Natural killer cell (primary cell): ENCODE measurements around the gene NFIB. TPM values are rescaled to one million over a fixed set of nuclear protein-coding genes. Genes with fewer than 3 reads are reported as not detected.

Source experiments
- ATAC-seq, 3 donors: fragments of 150-1000 bp in 2 of 3; fragments of 200-7000 bp in 1 of 3; cut with Tn5 transposase; 1 replicate in 1 of 3; 2 replicates in 2 of 3; pipeline ENCODE4 v1.10.0; 2021; ENCODE audit warnings: mild to moderate bottlenecking in 2 of 3, moderate library complexity in 2 of 3
- DNase-seq, 2 donors: peaks; one replicate each; pipeline versions ENCODE4 v3.0.0 to v3.0.0-alpha.2; 2013 to 2021; ENCODE audit warnings: mixed read lengths in 1 of 2
- H3K27ac ChIP-seq: one replicate; pipeline ENCODE4 v1.5.1; 2013; ENCODE audit warnings: mild to moderate bottlenecking, low read length
- H3K27me3 ChIP-seq: one replicate; pipeline ENCODE4 v1.6.1; 2013; ENCODE audit warnings: low read length; ENCODE audit not compliant: control insufficient read depth, insufficient read depth
- H3K36me3 ChIP-seq: one replicate; pipeline ENCODE4 v1.6.1; 2013; ENCODE audit warnings: low read length; ENCODE audit not compliant: control insufficient read depth, insufficient read depth
- H3K4me1 ChIP-seq: one replicate; pipeline ENCODE4 v1.6.1; 2013; ENCODE audit warnings: low read length; ENCODE audit not compliant: control insufficient read depth, insufficient read depth
- H3K4me3 ChIP-seq: one replicate; pipeline ENCODE4 v1.5.1; 2013; ENCODE audit warnings: low read length
- H3K9me3 ChIP-seq: one replicate; pipeline ENCODE4 v1.6.1; 2013; ENCODE audit warnings: low read length; ENCODE audit not compliant: control insufficient read depth, insufficient read depth
- H3K27ac Mint-ChIP-seq, 2 donors: one replicate each; pipeline ENCODE4 v1.8.0; 2022; ENCODE audit warnings: mild to moderate bottlenecking in 2 of 2, mixed read lengths in 2 of 2, moderate library complexity in 1 of 2
- H3K27me3 Mint-ChIP-seq, 2 donors: one replicate each; pipeline ENCODE4 v1.8.0; 2022; ENCODE audit warnings: low read depth in 2 of 2, mixed read lengths in 2 of 2
- H3K36me3 Mint-ChIP-seq: one replicate; pipeline ENCODE4 v1.8.0; 2022; ENCODE audit warnings: mixed read lengths
- H3K4me1 Mint-ChIP-seq, 2 donors: one replicate each; pipeline ENCODE4 v1.8.0; 2022; ENCODE audit warnings: mixed read lengths in 2 of 2
- H3K4me3 Mint-ChIP-seq: one replicate; pipeline ENCODE4 v1.8.0; 2022; ENCODE audit warnings: mild to moderate bottlenecking, moderate library complexity, mixed read lengths
- H3K9me3 Mint-ChIP-seq, 2 donors: one replicate each; pipeline ENCODE4 v1.8.0; 2022; ENCODE audit warnings: mixed read lengths in 2 of 2
- WGBS: methylation state at CpG from one replicate; pipeline ENCODE4 v1.1.7; 2013; ENCODE audit warnings: missing lambda C conversion rate; ENCODE audit not compliant: insufficient coverage; 5-methylcytosine and 5-hydroxymethylcytosine counted together
- intact Hi-C: fragments of 100-400 bp; cut with micrococcal nuclease; formaldehyde crosslinking; loops from one replicate; pipeline ENCODE4 v1.14.2; 2022
- total RNA-seq, 4 donors: library from RNA; stranded (reverse); fragments of 120-200 nt in 1 of 4; gene quantifications; one replicate each; pipeline versions ENCODE4 v1.2.3 to v1.2.4, GENCODE V29; 2013 to 2022
- TF ChIP-seq, protein P1 (sequence below): fragments of 200-600 bp; IDR thresholded peaks from one replicate; pipeline ENCODE4 v1.8.0; 2022; ENCODE audit warnings: antibody characterized with exemption

Gene NFIB
- total RNA-seq, 3 donors from 2014 or later (not counting 1 experiment from before 2014, with no cell fraction given), result 0.20 to 0.21 TPM; not detected in 1

DNA sequence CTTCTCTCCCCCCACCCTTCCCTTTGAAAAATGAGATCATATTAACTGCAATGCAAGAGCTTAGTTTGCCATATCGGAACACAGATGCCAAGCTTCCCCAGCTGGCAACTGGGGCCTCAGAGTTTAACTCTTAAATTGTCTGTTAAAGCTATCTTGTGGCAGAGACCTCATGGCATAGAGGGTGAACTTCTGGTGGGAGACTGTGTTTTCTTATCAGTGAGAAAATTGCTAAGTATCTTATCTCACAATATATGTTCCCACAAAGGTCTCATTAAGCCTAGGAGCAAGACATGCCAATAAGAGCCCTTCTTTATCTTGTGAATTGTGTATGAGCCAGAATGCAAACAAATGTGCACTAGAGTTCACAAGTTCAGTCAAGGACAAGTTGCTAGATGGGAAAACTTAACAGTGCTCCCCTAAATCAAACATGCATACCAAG, 12.3 kb downstream of the NFIB start:
- WGBS, result 67% methylated on average over 1 of the region's 1 CpG
- intact Hi-C loops, result no loop called here

DNA sequence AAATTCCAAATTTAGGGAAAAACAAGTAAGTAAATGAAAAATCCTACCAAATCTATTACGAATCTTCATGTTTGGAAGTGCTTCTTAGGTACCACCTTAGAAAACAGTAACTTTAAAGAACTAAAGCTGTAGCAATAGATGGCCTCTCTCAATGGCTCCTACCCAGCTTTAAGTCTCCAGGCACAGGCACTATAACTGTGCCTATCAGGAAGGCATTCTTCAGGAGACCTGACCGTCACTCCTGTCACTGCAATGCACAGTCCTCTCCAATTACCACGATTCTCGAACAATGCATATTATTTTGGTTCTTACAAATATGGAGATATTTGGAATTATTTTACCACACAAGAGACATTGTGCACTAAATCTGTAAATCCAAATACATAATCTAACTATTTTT, 12.9 kb downstream of the NFIB start:
- H3K27me3 Mint-ChIP-seq, result peaks cover 10 to 35% of the 10 kb centered on the region in 2 donors

More for the DNA sequence above, 12.3 kb downstream of the NFIB start:
- H3K27me3 Mint-ChIP-seq, result peaks cover 10 to 35% of the 10 kb centered on the region in 2 donors
- no peaks in the 10 kb centered on the region for H3K36me3 Mint-ChIP-seq
- Histone ChIP-seq H3K27ac (no peak overlapping the region), H3K36me3 (no peaks in the 10 kb centered on the region), H3K9me3 (no peaks in the 10 kb centered on the region), H3K4me3 (no peak overlapping the region), H3K27me3 (peaks cover 3% of the 10 kb centered on the region), H3K4me1 (no peaks in the 10 kb centered on the region)
- H3K9me3 Mint-ChIP-seq, result no peaks in the 10 kb centered on the region
- H3K4me3 Mint-ChIP-seq, result no peak overlapping the region
- no peak overlapping the region for H3K27ac Mint-ChIP-seq
- ATAC-seq (no peak), DNase-seq (no peak)
- no peaks in the 10 kb centered on the region for H3K4me1 Mint-ChIP-seq
- TF ChIP-seq, protein P1, sequence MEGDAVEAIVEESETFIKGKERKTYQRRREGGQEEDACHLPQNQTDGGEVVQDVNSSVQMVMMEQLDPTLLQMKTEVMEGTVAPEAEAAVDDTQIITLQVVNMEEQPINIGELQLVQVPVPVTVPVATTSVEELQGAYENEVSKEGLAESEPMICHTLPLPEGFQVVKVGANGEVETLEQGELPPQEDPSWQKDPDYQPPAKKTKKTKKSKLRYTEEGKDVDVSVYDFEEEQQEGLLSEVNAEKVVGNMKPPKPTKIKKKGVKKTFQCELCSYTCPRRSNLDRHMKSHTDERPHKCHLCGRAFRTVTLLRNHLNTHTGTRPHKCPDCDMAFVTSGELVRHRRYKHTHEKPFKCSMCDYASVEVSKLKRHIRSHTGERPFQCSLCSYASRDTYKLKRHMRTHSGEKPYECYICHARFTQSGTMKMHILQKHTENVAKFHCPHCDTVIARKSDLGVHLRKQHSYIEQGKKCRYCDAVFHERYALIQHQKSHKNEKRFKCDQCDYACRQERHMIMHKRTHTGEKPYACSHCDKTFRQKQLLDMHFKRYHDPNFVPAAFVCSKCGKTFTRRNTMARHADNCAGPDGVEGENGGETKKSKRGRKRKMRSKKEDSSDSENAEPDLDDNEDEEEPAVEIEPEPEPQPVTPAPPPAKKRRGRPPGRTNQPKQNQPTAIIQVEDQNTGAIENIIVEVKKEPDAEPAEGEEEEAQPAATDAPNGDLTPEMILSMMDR, result no peak

DNA sequence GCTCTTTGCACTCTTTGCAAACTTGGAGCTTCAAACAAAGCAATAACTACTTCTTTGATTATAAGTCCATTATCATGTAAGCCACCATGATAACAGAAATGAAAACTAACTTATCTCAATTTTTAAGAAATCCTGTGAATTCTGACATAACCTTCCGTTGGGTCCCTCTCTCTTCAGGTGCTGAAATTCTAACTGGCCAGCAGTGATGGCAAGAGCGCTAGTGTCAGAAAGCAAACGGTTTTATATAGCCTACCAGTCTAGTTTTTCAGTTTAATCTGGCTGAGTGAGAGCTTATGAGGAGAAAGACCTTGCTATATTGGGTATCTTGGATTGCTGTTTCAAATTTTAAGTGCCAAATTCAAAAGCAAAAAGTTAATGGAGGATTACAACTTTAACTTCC, 13.4 kb downstream of the NFIB start:
- Mint-ChIP-seq H3K27me3 (peaks cover 10 to 33% of the 10 kb centered on the region in 2 donors), H3K27ac (no peak overlapping the region), H3K4me3 (no peak overlapping the region), H3K4me1 (no peaks in the 10 kb centered on the region), H3K9me3 (no peaks in the 10 kb centered on the region), H3K36me3 (no peaks in the 10 kb centered on the region)
- TF ChIP-seq, protein P1, result no peak
- no peaks in the 10 kb centered on the region for H3K36me3 ChIP-seq
- no peak overlapping the region for H3K4me3 ChIP-seq
- 81% methylated on average over 3 of the region's 3 CpGs for WGBS
- H3K4me1 ChIP-seq, result no peaks in the 10 kb centered on the region
- ATAC-seq, result no peak
- no peak for DNase-seq
- intact Hi-C loops, result no loop called here
- H3K9me3 ChIP-seq, result no peaks in the 10 kb centered on the region
- no peak overlapping the region for H3K27ac ChIP-seq
- peaks cover 3% of the 10 kb centered on the region for H3K27me3 ChIP-seq

More for the DNA sequence above, 12.9 kb downstream of the NFIB start:
- H3K4me1 Mint-ChIP-seq, result no peaks in the 10 kb centered on the region
- Histone ChIP-seq H3K4me1 (no peaks in the 10 kb centered on the region), H3K9me3 (no peaks in the 10 kb centered on the region), H3K36me3 (no peaks in the 10 kb centered on the region), H3K27me3 (peaks cover 3% of the 10 kb centered on the region), H3K27ac (no peak overlapping the region), H3K4me3 (no peak overlapping the region)
- no peaks in the 10 kb centered on the region for H3K9me3 Mint-ChIP-seq
- intact Hi-C loops, result no loop called here
- no peak overlapping the region for H3K27ac Mint-ChIP-seq
- ATAC-seq (no peak), DNase-seq (no peak)
- H3K36me3 Mint-ChIP-seq, result no peaks in the 10 kb centered on the region
- TF ChIP-seq, protein P1, result no peak
- 86% methylated on average over 1 of the region's 4 CpGs for WGBS
- no peak overlapping the region for H3K4me3 Mint-ChIP-seq

DNA sequence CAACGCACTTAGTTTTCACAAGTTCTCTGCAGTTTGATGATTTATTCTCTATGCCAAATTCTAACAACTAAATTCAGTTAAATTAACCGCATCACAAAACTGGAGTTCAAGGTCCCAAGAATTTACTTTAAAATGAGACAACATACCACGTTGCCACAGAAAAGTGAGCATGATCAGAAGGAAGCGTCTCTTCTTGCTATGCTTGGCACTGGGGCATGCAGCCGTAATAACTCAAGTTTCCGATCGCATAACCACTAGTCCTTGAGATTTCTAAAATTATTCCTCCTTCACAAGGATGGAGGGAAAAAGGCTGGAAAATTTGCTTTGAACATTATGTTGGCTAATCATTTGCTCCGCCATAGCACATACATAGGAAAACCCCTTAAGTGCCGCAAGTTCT, 13.9 kb downstream of the NFIB start:
- H3K4me1 Mint-ChIP-seq, result no peaks in the 10 kb centered on the region
- no peak overlapping the region for H3K27ac Mint-ChIP-seq
- H3K4me3 Mint-ChIP-seq, result no peak overlapping the region
- ATAC-seq, result no peak
- H3K27me3 ChIP-seq, result peaks cover 3% of the 10 kb centered on the region
- H3K27ac ChIP-seq, result no peak overlapping the region
- H3K27me3 Mint-ChIP-seq, result peaks cover 6 to 27% of the 10 kb centered on the region in 2 donors
- no peaks in the 10 kb centered on the region for H3K36me3 Mint-ChIP-seq
- DNase-seq, result no peak
- TF ChIP-seq, protein P1, result no peak
- no peaks in the 10 kb centered on the region for H3K9me3 Mint-ChIP-seq
- no peaks in the 10 kb centered on the region for H3K9me3 ChIP-seq
- intact Hi-C loops, result no loop called here
- 85% methylated on average over 6 of the region's 9 CpGs for WGBS
- no peak overlapping the region for H3K4me3 ChIP-seq
- no peaks in the 10 kb centered on the region for H3K4me1 ChIP-seq
- H3K36me3 ChIP-seq, result no peaks in the 10 kb centered on the region
